ENCODE results near the gene MAGEA11. TPM values are rescaled to one million over a fixed set of nuclear protein-coding genes. Genes with fewer than 3 reads are reported as not detected.
"Not testable (repeated sequence)": the region's sequence is repeated elsewhere in the genome, so short reads cannot be mapped to it uniquely, and the experiment has no call there.

Gene MAGEA11
- total and polyA plus RNA-seq, 4 donors, result not detected

GRCh38 chrX:149720021-149720689 lies 8.3 kb downstream of the MAGEA11 start:
- ATAC-seq (ENCODE audit: insufficient read depth, low FRiP score) (no peak), DNase-seq (peak in 1 of 3 donors; percentile 13)
- no peak overlapping the region for H3K4me3 ChIP-seq
- peaks cover 0 to 2% (median 0%) of the 10 kb centered on the region in 3 donors for H3K27me3 ChIP-seq (ENCODE audit: control insufficient read depth in 3 of 3, insufficient read depth in 3 of 3, low read length in 2 of 3)
- 63 to 75% methylated on average over 19 of the region's 19 CpGs for WGBS, 2 donors
- no peak for TF ChIP-seq CTCF (IDR thresholded peaks at IDR 0.05; ENCODE audit: control extremely low read depth, extremely low read depth)
- no peak overlapping the region for H3K9ac ChIP-seq (ENCODE audit: insufficient read depth in 1 of 2, low read length in 2 of 2)
- H3K4me1 ChIP-seq (ENCODE audit: control insufficient read depth in 5 of 5, insufficient read depth in 5 of 5, low read length in 5 of 5), result no peaks in the 10 kb centered on the region
- H3K27ac ChIP-seq (ENCODE audit: low read depth in 1 of 2, low read length in 1 of 2), result no peak overlapping the region
- peaks cover 0 to 3% (median 1%) of the 10 kb centered on the region in 4 donors for H3K9me3 ChIP-seq (ENCODE audit: control insufficient read depth in 4 of 4, insufficient read depth in 3 of 4, low read length in 3 of 4)
- no peaks in the 10 kb centered on the region for H3K36me3 ChIP-seq (ENCODE audit: control insufficient read depth in 4 of 4, insufficient read depth in 4 of 4, low read length in 4 of 4)

GRCh38 chrX:149721241-149721640 lies 9.4 kb downstream of the MAGEA11 start:
- not testable (repeated sequence) for H3K9ac ChIP-seq (ENCODE audit: insufficient read depth in 1 of 2, low read length in 2 of 2); DNase-seq; H3K27ac ChIP-seq (ENCODE audit: low read depth in 1 of 2, low read length in 1 of 2); H3K4me3 ChIP-seq; ATAC-seq (ENCODE audit: insufficient read depth, low FRiP score); H3K4me1 ChIP-seq (ENCODE audit: control insufficient read depth in 5 of 5, insufficient read depth in 5 of 5, low read length in 5 of 5); H3K27me3 ChIP-seq (ENCODE audit: control insufficient read depth in 3 of 3, insufficient read depth in 3 of 3, low read length in 2 of 3); H3K36me3 ChIP-seq (ENCODE audit: control insufficient read depth in 4 of 4, insufficient read depth in 4 of 4, low read length in 4 of 4); H3K9me3 ChIP-seq (ENCODE audit: control insufficient read depth in 4 of 4, insufficient read depth in 3 of 4, low read length in 3 of 4)
- WGBS, 2 donors, result 63 to 78% methylated on average over 7 of the region's 7 CpGs

GRCh38 chrX:149721778-149722177 lies 9.9 kb downstream of the MAGEA11 start:
- 79 to 96% methylated on average over 8 of the region's 8 CpGs for WGBS, 2 donors
- no peaks in the 10 kb centered on the region for H3K36me3 ChIP-seq (ENCODE audit: control insufficient read depth in 4 of 4, insufficient read depth in 4 of 4, low read length in 4 of 4)
- ATAC-seq (ENCODE audit: insufficient read depth, low FRiP score) (no peak), DNase-seq (no peak)
- peaks cover 0 to 2% (median 0%) of the 10 kb centered on the region in 3 donors for H3K27me3 ChIP-seq (ENCODE audit: control insufficient read depth in 3 of 3, insufficient read depth in 3 of 3, low read length in 2 of 3)
- no peak for TF ChIP-seq CTCF (IDR thresholded peaks at IDR 0.05; ENCODE audit: control extremely low read depth, extremely low read depth)
- no peak overlapping the region for H3K9ac ChIP-seq (ENCODE audit: insufficient read depth in 1 of 2, low read length in 2 of 2)
- no peaks in the 10 kb centered on the region for H3K9me3 ChIP-seq (ENCODE audit: control insufficient read depth in 4 of 4, insufficient read depth in 3 of 4, low read length in 3 of 4)
- H3K4me1 ChIP-seq (ENCODE audit: control insufficient read depth in 5 of 5, insufficient read depth in 5 of 5, low read length in 5 of 5), result no peaks in the 10 kb centered on the region
- no peak overlapping the region for H3K27ac ChIP-seq (ENCODE audit: low read depth in 1 of 2, low read length in 1 of 2)
- H3K4me3 ChIP-seq, result no peak overlapping the region

GRCh38 chrX:149723583-149724118 lies 11.8 kb downstream of the MAGEA11 start:
- H3K27ac ChIP-seq (ENCODE audit: low read depth in 1 of 2, low read length in 1 of 2); DNase-seq; H3K27me3 ChIP-seq (ENCODE audit: control insufficient read depth in 3 of 3, insufficient read depth in 3 of 3, low read length in 2 of 3); H3K9me3 ChIP-seq (ENCODE audit: control insufficient read depth in 4 of 4, insufficient read depth in 3 of 4, low read length in 3 of 4); H3K36me3 ChIP-seq (ENCODE audit: control insufficient read depth in 4 of 4, insufficient read depth in 4 of 4, low read length in 4 of 4); ATAC-seq (ENCODE audit: insufficient read depth, low FRiP score); H3K9ac ChIP-seq (ENCODE audit: insufficient read depth in 1 of 2, low read length in 2 of 2); H3K4me1 ChIP-seq (ENCODE audit: control insufficient read depth in 5 of 5, insufficient read depth in 5 of 5, low read length in 5 of 5); H3K4me3 ChIP-seq: not testable (repeated sequence)
- 67 to 81% methylated on average over 3 of the region's 5 CpGs for WGBS, 2 donors

DNA sequence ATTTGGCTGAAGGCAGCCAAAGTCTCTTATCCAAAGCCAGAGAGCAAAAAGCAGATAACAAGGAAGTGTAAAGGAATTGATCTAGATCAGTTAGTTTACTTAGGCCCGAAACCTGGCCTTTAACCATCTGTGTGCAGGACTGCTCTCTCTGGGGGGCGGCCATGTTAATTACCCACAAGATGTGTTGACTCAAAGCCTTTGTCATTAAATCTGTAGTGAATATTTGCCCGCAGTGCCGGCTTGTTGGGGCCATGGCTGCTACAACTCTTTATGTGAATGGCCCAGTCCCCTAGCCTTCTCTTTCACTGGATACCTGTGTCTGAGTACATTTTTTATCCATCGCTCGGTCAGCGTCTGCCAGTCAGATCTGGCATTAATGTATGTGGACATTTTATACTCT lies 15.4 kb downstream of the MAGEA11 start:
- H3K4me1 ChIP-seq (ENCODE audit: control insufficient read depth in 5 of 5, insufficient read depth in 5 of 5, low read length in 5 of 5); ATAC-seq (ENCODE audit: insufficient read depth, low FRiP score); H3K27ac ChIP-seq (ENCODE audit: low read depth in 1 of 2, low read length in 1 of 2); DNase-seq; H3K4me3 ChIP-seq; H3K9ac ChIP-seq (ENCODE audit: insufficient read depth in 1 of 2, low read length in 2 of 2); H3K27me3 ChIP-seq (ENCODE audit: control insufficient read depth in 3 of 3, insufficient read depth in 3 of 3, low read length in 2 of 3); H3K9me3 ChIP-seq (ENCODE audit: control insufficient read depth in 4 of 4, insufficient read depth in 3 of 4, low read length in 3 of 4); H3K36me3 ChIP-seq (ENCODE audit: control insufficient read depth in 4 of 4, insufficient read depth in 4 of 4, low read length in 4 of 4): not testable (repeated sequence)
- 66 to 89% methylated on average over 3 of the region's 7 CpGs for WGBS, 2 donors

DNA sequence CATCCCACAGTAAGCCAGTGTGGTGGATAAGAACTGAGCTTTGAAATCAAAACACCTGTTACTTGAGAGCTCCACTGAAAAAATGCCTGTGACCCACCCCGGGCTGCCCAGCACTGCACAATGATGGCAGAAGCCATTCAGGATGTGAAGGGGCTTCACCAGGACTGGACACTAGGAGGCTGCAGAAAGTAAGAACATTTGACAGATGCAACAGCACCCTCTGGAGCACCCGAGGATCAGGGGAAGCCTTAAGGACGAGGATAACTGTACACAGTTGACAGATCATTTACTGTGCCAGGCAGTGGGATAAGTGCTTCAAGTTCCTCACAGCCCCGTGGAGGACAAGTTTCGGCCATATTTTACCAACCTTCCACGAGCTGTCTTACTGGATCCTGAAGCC lies 30.4 kb downstream of the MAGEA11 start:
- H3K9me3 ChIP-seq (ENCODE audit: control insufficient read depth in 4 of 4, insufficient read depth in 3 of 4, low read length in 3 of 4); H3K9ac ChIP-seq (ENCODE audit: insufficient read depth in 1 of 2, low read length in 2 of 2); H3K4me3 ChIP-seq; ATAC-seq (ENCODE audit: insufficient read depth, low FRiP score); H3K4me1 ChIP-seq (ENCODE audit: control insufficient read depth in 5 of 5, insufficient read depth in 5 of 5, low read length in 5 of 5); H3K27ac ChIP-seq (ENCODE audit: low read depth in 1 of 2, low read length in 1 of 2); H3K36me3 ChIP-seq (ENCODE audit: control insufficient read depth in 4 of 4, insufficient read depth in 4 of 4, low read length in 4 of 4); H3K27me3 ChIP-seq (ENCODE audit: control insufficient read depth in 3 of 3, insufficient read depth in 3 of 3, low read length in 2 of 3); DNase-seq: not testable (repeated sequence)
- WGBS, 2 donors, result 75% methylated on average over 1 of the region's 6 CpGs; no CpG with 5 or more reads in 1 of the 2 donors
